Posterior vena cava (tissue), 2 donors: ENCODE measurements around the gene BAZ1B. TPM values are rescaled to one million over a fixed set of nuclear protein-coding genes. Genes with fewer than 3 reads are reported as not detected.
"Not testable (repeated sequence)": the region's sequence is repeated elsewhere in the genome, so short reads cannot be mapped to it uniquely, and the experiment has no call there.

Experiments used
- DNase-seq: peaks from one replicate; pipeline ENCODE4 v3.0.0-alpha.2; 2020; ENCODE audit warnings: low spot score
- intact Hi-C, 2 donors: fragments of 100-400 bp; cut with DNase I; formaldehyde crosslinking; loops; one replicate each; pipeline versions ENCODE4 v1.14.1 to v1.14.2; 2022 to 2023
- long read RNA-seq, 2 donors: library from polyadenylated mRNA; unstranded; transcript quantifications; one replicate each; pipeline ENCODE4 v2.0.0, GENCODE V29; 2020 to 2021
- total RNA-seq, 2 donors: library from RNA; stranded (reverse); fragmentation: NEBNext Ultra II Directional; extraction: Animal tissue kit (Norgen Biotek cat#: 25700); gene quantifications; one replicate each; pipeline ENCODE4 v1.2.1, GENCODE V29; 2021
- donor health status: DM: yes; HTN: yes; CAD: no.
- donor health status: DM: yes; HTN: yes; CAD: no.

Gene BAZ1B
- total RNA-seq, result 10 to 100 TPM; 43.5 to 50.6 TPM
- long read RNA-seq, donor 1, partial matches to known transcripts, result 18 of 19 reads
- long read RNA-seq, donor 1, other reads (novel, unspliced or antisense), result 1 of 19 reads
- long read RNA-seq, donor 2, partial matches to known transcripts, result 38 of 44 reads
- long read RNA-seq, donor 2, other reads (novel, unspliced or antisense), result 6 of 44 reads

GRCh38 chr7:73522105-73522872 is at the start of gene BAZ1B:
Gene BAZ1B (minus strand): TSS chr7:73522293. CDS start chr7:73521933, 360 bp downstream.
- peak; percentile 99 for DNase-seq
- intact Hi-C loops, result no loop called here

- intact Hi-C loops, result no loop called here
- peak; percentile 75 for DNase-seq
These were observed 48.9 kb upstream of the BAZ1B start for GRCh38 chr7:73570977-73571376.

GRCh38 chr7:73570521-73570920 is 48.4 kb upstream of the BAZ1B start:
- intact Hi-C loops, result no loop called here
- no peak for DNase-seq

- intact Hi-C loops, result loop anchor here in 1 of 2 donors (10.0 kb wide), 1 partner anchor 54 kb away; no protein-coding TSS in a partner anchor
- no peak for DNase-seq
These were observed 47.0 kb upstream of the BAZ1B start for GRCh38 chr7:73569042-73569608.

GRCh38 chr7:73567846-73568685 is 46.0 kb upstream of the BAZ1B start:
- DNase-seq, result no peak
- intact Hi-C loops, result loop anchor here in 1 of 2 donors (10.0 kb wide), 1 partner anchor 53 kb away; no protein-coding TSS in a partner anchor

- intact Hi-C loops, result loop anchor here in 1 of 2 donors (10.0 kb wide), 1 partner anchor 52 kb away; no protein-coding TSS in a partner anchor
- no peak for DNase-seq
These were observed 45.0 kb upstream of the BAZ1B start for GRCh38 chr7:73567140-73567539.

- not testable (repeated sequence) for DNase-seq
- intact Hi-C loops, result loop anchor here in 1 of 2 donors (10.0 kb wide), 1 partner anchor 52 kb away; no protein-coding TSS in a partner anchor
These were observed 44.3 kb upstream of the BAZ1B start for GRCh38 chr7:73566431-73566830.

- intact Hi-C loops, result loop anchor here in 1 of 2 donors (10.0 kb wide), 1 partner anchor 51 kb away; no protein-coding TSS in a partner anchor
- no peak for DNase-seq
These were observed 43.7 kb upstream of the BAZ1B start for GRCh38 chr7:73565675-73566340.

- intact Hi-C loops, result loop anchor here in 1 of 2 donors (10.0 kb wide), 1 partner anchor 45 kb away; no protein-coding TSS in a partner anchor
- DNase-seq, result no peak
These were observed 38.2 kb upstream of the BAZ1B start for GRCh38 chr7:73560109-73560835.

- intact Hi-C loops, result no loop called here
- DNase-seq, result peak; percentile 92
These were observed 35.5 kb upstream of the BAZ1B start, which contains the start of gene BCL7B for GRCh38 chr7:73557397-73558257. Gene BCL7B (minus strand): TSS chr7:73557690. CDS start chr7:73557578, 112 bp downstream.

- intact Hi-C loops, result no loop called here
These were observed 35.0 kb upstream of the BAZ1B start for GRCh38 chr7:73557108-73557396.

GRCh38 chr7:73556208-73557107 is 34.4 kb upstream of the BAZ1B start:
- intact Hi-C loops, result no loop called here
- DNase-seq, result no peak

More at GRCh38 chr7:73557108-73557396, 35.0 kb upstream of the BAZ1B start:
- DNase-seq, result peak; percentile 98

GRCh38 chr7:73555411-73555982 is 33.4 kb upstream of the BAZ1B start:
- no peak for DNase-seq

GRCh38 chr7:73550093-73550492 is 28.0 kb upstream of the BAZ1B start:
- intact Hi-C loops, DNase-seq: not testable (repeated sequence)

More at GRCh38 chr7:73555411-73555982, 33.4 kb upstream of the BAZ1B start:
- intact Hi-C loops, result no loop called here

GRCh38 chr7:73549176-73549575 is 27.1 kb upstream of the BAZ1B start:
- intact Hi-C loops, result no loop called here
- no peak for DNase-seq

- no peak for DNase-seq
- intact Hi-C loops, result no loop called here
These were observed 25.7 kb upstream of the BAZ1B start for GRCh38 chr7:73547841-73548240.
